Neural progenitor cell (in vitro differentiated cells): ENCODE results near the gene C2CD3. TPM values are rescaled to one million over a fixed set of nuclear protein-coding genes. Genes with fewer than 3 reads are reported as not detected.

Source experiments
- DNase-seq: peaks from one replicate; pipeline ENCODE4 v3.0.0-alpha.2; 2016; ENCODE audit warnings: low spot score
- H2AFZ ChIP-seq: fragments of 200-600 bp; sonication (generic); replicated peaks from 2 replicates; pipeline ENCODE4 v1.6.1; 2016; ENCODE audit warnings: antibody characterized with exemption
- H3F3A ChIP-seq: fragments of 200-600 bp; sonication (generic); 2 replicates; pipeline ENCODE4 v1.6.1; 2016; ENCODE audit warnings: antibody characterized with exemption, low read depth
- H3K27ac ChIP-seq: fragments of 200-600 bp; sonication (generic); 2 replicates; pipeline ENCODE4 v1.5.1; 2016; ENCODE audit warnings: mild to moderate bottlenecking
- H3K27me3 ChIP-seq: fragments of 200-600 bp; sonication (generic); 2 replicates; pipeline ENCODE4 v1.6.1; 2016; ENCODE audit warnings: mild to moderate bottlenecking, moderate library complexity
- H3K36me3 ChIP-seq: fragments of 200-600 bp; sonication (generic); 2 replicates; pipeline ENCODE4 v1.5.1; 2016
- H3K4me1 ChIP-seq: fragments of 200-600 bp; sonication (generic); 2 replicates; pipeline ENCODE4 v1.6.1; 2016; ENCODE audit warnings: mixed run types
- H3K4me2 ChIP-seq: fragments of 200-600 bp; sonication (generic); 2 replicates; pipeline ENCODE4 v1.6.1; 2016
- H3K4me3 ChIP-seq: fragments of 200-600 bp; sonication (generic); 2 replicates; pipeline ENCODE4 v1.5.1; 2016
- H3K79me2 ChIP-seq: fragments of 200-600 bp; sonication (generic); 2 replicates; pipeline ENCODE4 v1.6.1; 2016; ENCODE audit warnings: low read depth
- H3K9ac ChIP-seq: fragments of 200-600 bp; sonication (generic); 2 replicates; pipeline ENCODE4 v1.6.1; 2016
- H3K9me3 ChIP-seq: fragments of 200-600 bp; sonication (generic); 2 replicates; pipeline ENCODE4 v1.5.1; 2016; ENCODE audit warnings: low read depth
- H4K20me1 ChIP-seq: fragments of 200-600 bp; sonication (generic); 2 replicates; pipeline ENCODE4 v1.6.1; 2016; ENCODE audit warnings: low read depth
- H3K27ac Mint-ChIP-seq: 3 replicates; pipeline ENCODE4 v1.8.0; 2021; ENCODE audit warnings: mixed read lengths
- H3K27me3 Mint-ChIP-seq: 2 replicates; pipeline ENCODE4 v1.8.0; 2022; ENCODE audit warnings: low read depth, mild to moderate bottlenecking, inconsistent platforms, moderate library complexity, mixed read lengths; ENCODE audit not compliant: insufficient read depth
- H3K36me3 Mint-ChIP-seq: 3 replicates; pipeline ENCODE4 v1.8.0; 2021; ENCODE audit warnings: mixed read lengths
- H3K4me1 Mint-ChIP-seq: 3 replicates; pipeline ENCODE4 v1.8.0; 2021; ENCODE audit warnings: mixed read lengths
- H3K4me3 Mint-ChIP-seq: 3 replicates; pipeline ENCODE4 v1.8.0; 2021; ENCODE audit warnings: mild to moderate bottlenecking, moderate library complexity, mixed read lengths
- H3K9me3 Mint-ChIP-seq: 3 replicates; pipeline ENCODE4 v1.8.0; 2020; ENCODE audit warnings: mixed read lengths
- EZH2 ChIP-seq: fragments of 200-600 bp; sonication (generic); IDR thresholded peaks from 2 replicates; pipeline ENCODE4 v1.6.1; 2017; ENCODE audit warnings: antibody characterized with exemption, mild to moderate bottlenecking, moderate library complexity
- EZH2phosphoT487 ChIP-seq: fragments of 200-600 bp; sonication (generic); IDR thresholded peaks from 2 replicates; pipeline ENCODE4 v1.6.1; 2017; ENCODE audit warnings: antibody characterized with exemption
- total RNA-seq: library from RNA; depleted of rRNA; stranded (reverse); fragments of >200 nt; gene quantifications from 2 replicates; pipeline ENCODE4 v1.2.3, GENCODE V29; 2015; ENCODE audit warnings: low replicate concordance
- TF ChIP-seq, protein P1 (sequence below): fragments of 200-600 bp; sonication (generic); IDR thresholded peaks from 2 replicates; pipeline ENCODE4 v1.5.1; 2017; ENCODE audit warnings: antibody characterized with exemption, mild to moderate bottlenecking

Gene C2CD3
- total RNA-seq, 1 donor from 2014 or later = 19.6 TPM

DNA sequence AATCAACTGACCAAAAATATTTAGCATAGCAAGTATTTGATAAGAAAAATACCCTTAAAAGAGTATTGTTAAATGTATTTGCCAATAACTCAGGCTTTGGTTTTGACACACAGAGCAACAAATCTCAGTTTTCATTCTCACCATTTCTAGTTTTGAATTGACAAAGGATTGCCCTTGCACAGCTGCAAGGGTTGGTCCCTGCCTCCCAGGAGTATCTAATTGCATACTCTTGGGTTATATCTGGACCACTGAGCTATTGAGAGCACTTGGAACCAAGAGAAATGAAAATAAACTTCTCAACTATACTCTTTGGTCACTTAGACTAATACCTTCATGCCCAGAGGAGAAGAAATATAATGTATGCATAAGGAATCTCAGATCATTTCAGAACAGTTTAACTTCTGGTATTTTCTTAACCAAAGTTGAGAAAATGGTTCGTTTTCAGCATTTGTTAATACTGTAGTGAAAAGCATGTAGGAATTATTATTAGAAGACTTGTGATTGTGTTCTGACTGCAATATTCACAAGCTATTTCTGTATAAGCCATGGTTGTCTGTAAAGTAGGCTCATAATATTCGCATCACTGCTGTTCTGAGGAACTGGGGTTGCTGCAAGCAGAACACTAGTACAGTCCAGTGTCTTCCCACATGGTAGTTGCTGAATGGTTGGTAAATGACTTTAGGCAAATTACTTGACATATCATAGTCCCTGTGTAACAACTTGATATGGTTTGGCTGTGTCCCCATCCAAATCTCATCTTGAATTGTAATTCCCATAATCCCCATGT, 7.9 kb downstream of the C2CD3 start:
- no peak overlapping the region for H3K4me3 ChIP-seq
- H3K36me3 ChIP-seq = peaks cover 18% of the 10 kb centered on the region
- Mint-ChIP-seq H3K9me3 (no peaks in the 10 kb centered on the region), H3K27me3 (no peaks in the 10 kb centered on the region), H3K4me1 (no peaks in the 10 kb centered on the region), H3K27ac (no peak overlapping the region), H3K4me3 (no peak overlapping the region), H3K36me3 (peaks cover 26% of the 10 kb centered on the region)
- H3K4me1 ChIP-seq = no peaks in the 10 kb centered on the region
- no peak overlapping the region for H3K27ac ChIP-seq
- peaks cover 19% of the 10 kb centered on the region for H3K79me2 ChIP-seq
- no peak overlapping the region for H3K9ac ChIP-seq
- H3K4me2 ChIP-seq = no peak overlapping the region
- TF ChIP-seq EZH2phosphoT487 (no peak), EZH2 (no peak)
- TF ChIP-seq, protein P1, sequence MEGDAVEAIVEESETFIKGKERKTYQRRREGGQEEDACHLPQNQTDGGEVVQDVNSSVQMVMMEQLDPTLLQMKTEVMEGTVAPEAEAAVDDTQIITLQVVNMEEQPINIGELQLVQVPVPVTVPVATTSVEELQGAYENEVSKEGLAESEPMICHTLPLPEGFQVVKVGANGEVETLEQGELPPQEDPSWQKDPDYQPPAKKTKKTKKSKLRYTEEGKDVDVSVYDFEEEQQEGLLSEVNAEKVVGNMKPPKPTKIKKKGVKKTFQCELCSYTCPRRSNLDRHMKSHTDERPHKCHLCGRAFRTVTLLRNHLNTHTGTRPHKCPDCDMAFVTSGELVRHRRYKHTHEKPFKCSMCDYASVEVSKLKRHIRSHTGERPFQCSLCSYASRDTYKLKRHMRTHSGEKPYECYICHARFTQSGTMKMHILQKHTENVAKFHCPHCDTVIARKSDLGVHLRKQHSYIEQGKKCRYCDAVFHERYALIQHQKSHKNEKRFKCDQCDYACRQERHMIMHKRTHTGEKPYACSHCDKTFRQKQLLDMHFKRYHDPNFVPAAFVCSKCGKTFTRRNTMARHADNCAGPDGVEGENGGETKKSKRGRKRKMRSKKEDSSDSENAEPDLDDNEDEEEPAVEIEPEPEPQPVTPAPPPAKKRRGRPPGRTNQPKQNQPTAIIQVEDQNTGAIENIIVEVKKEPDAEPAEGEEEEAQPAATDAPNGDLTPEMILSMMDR = no peak
- H4K20me1 ChIP-seq = no peaks in the 10 kb centered on the region
- H3K9me3 ChIP-seq = no peaks in the 10 kb centered on the region
- no peak for DNase-seq
- no peaks in the 10 kb centered on the region for H3F3A ChIP-seq
- no peak overlapping the region for H2AFZ ChIP-seq
- H3K27me3 ChIP-seq = no peaks in the 10 kb centered on the region

DNA sequence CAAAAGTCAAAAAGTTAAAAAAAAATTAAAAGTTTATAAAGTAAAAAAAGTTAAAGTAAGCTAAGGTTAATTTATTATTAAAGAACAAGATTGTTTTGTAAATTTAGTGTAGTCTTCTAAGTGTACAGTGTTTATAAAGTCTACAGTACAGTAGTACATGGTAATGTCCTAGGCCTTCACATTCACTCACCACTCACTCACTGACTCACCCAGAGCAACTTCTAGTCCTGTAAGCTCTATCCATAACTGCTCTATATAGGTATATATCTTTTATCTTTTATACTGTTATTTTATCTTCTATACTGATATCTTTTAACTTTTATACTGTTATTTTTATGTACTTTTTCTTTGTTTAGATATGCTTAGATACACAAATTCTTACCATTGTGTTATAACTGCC, 11.2 kb downstream of the C2CD3 start:
- no peaks in the 10 kb centered on the region for H3K9me3 ChIP-seq
- H3K4me3 ChIP-seq = no peak overlapping the region
- no peak overlapping the region for H3K27ac ChIP-seq
- DNase-seq = no peak
- Mint-ChIP-seq H3K36me3 (peaks cover 35% of the 10 kb centered on the region), H3K27ac (no peak overlapping the region), H3K4me3 (no peak overlapping the region), H3K4me1 (no peaks in the 10 kb centered on the region), H3K27me3 (no peaks in the 10 kb centered on the region), H3K9me3 (no peaks in the 10 kb centered on the region)
- H3K36me3 ChIP-seq = peaks cover 8% of the 10 kb centered on the region
- H3K79me2 ChIP-seq = peaks cover 22% of the 10 kb centered on the region
- H3K4me2 ChIP-seq = no peak overlapping the region
- H2AFZ ChIP-seq = no peak overlapping the region
- H3K9ac ChIP-seq = no peak overlapping the region
- H3F3A ChIP-seq = no peaks in the 10 kb centered on the region
- no peaks in the 10 kb centered on the region for H3K27me3 ChIP-seq
- H4K20me1 ChIP-seq = no peaks in the 10 kb centered on the region
- no peak for TF ChIP-seq EZH2
- TF ChIP-seq EZH2phosphoT487 = no peak
- TF ChIP-seq, protein P1 = no peak
- no peaks in the 10 kb centered on the region for H3K4me1 ChIP-seq

DNA sequence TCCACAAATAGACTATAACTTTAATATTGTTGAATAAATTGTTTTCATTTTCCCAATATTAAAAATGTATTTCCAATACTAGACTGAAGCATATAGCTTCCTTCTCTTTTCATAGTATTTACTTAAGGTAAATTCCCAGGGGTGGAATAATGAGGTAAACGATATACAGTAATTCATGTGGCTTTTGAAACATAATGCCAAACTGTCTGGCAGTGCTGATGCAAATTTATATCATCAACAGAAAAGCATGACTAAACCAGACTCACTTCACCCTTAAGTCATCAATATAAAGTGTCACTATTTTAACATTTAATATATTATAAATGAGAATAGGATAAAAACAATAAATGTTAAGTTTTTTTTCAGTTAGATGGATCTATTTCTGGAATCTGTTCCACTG, 13.6 kb downstream of the C2CD3 start:
- Histone ChIP-seq H3K4me1 (no peaks in the 10 kb centered on the region), H2AFZ (no peak overlapping the region), H3K9me3 (no peaks in the 10 kb centered on the region), H4K20me1 (no peaks in the 10 kb centered on the region), H3K4me2 (no peak overlapping the region), H3K27me3 (no peaks in the 10 kb centered on the region), H3K27ac (no peak overlapping the region), H3K36me3 (peaks cover 8% of the 10 kb centered on the region), H3F3A (no peaks in the 10 kb centered on the region), H3K4me3 (no peak overlapping the region), H3K9ac (no peak overlapping the region), H3K79me2 (peaks cover 35% of the 10 kb centered on the region)
- peaks cover 47% of the 10 kb centered on the region for H3K36me3 Mint-ChIP-seq
- H3K9me3 Mint-ChIP-seq = peaks cover 1% of the 10 kb centered on the region
- TF ChIP-seq, protein P1 = no peak
- TF ChIP-seq EZH2phosphoT487 (no peak), EZH2 (no peak)
- H3K4me3 Mint-ChIP-seq = no peak overlapping the region
- no peak for DNase-seq
- H3K27ac Mint-ChIP-seq = no peak overlapping the region
- H3K27me3 Mint-ChIP-seq = no peaks in the 10 kb centered on the region
- no peaks in the 10 kb centered on the region for H3K4me1 Mint-ChIP-seq
